ENCODE measurements around the gene FOXP1. TPM values are rescaled to one million over a fixed set of nuclear protein-coding genes. Genes with fewer than 3 reads are reported as not detected.

The FOXP1 gene
- total RNA-seq, 1 experiment from 2014 or later, result 334 TPM

- H3K4me1 ChIP-seq (ENCODE audit: low read length), result peaks cover 86% of the 10 kb centered on the region
- H2AFZ ChIP-seq (ENCODE audit: low read length), result no peak overlapping the region
These were observed 453.7 kb downstream of the FOXP1 start for GRCh38 chr3:71129611-71130431.

GRCh38 chr3:71128961-71129360, 454.6 kb downstream of the FOXP1 start:
- peak overlapping the region; percentile 86 for H3K27ac ChIP-seq (ENCODE audit: low read length)

More at GRCh38 chr3:71129611-71130431, 453.7 kb downstream of the FOXP1 start:
- Histone ChIP-seq H3K9me2 (replicated peaks; ENCODE audit: insufficient read depth, low read length) (no peaks in the 10 kb centered on the region), H3K4me2 (ENCODE audit: low read depth, low read length, poor library complexity, severe bottlenecking) (peak overlapping the region; percentile 74), H3K9me3 (ENCODE audit: low read length) (no peaks in the 10 kb centered on the region), H3K36me3 (ENCODE audit: insufficient read depth, low read length) (no peaks in the 10 kb centered on the region), H3K79me2 (ENCODE audit: low read length) (peaks cover 96% of the 10 kb centered on the region), H3K4me3 (ENCODE audit: low read length) (peak overlapping the region; percentile 55), H3K27me3 (ENCODE audit: low read length) (no peaks in the 10 kb centered on the region), H4K20me1 (ENCODE audit: insufficient read depth, low read depth, low read length) (no peaks in the 10 kb centered on the region), H3K9ac (ENCODE audit: low read length) (peak overlapping the region; percentile 63), H3K27ac (ENCODE audit: low read length) (peak overlapping the region; percentile 86)
- peak; percentile 63 for DNase-seq

GRCh38 chr3:71127844-71128243, 455.7 kb downstream of the FOXP1 start:
- Histone ChIP-seq H3K9me2 (replicated peaks; ENCODE audit: insufficient read depth, low read length) (no peaks in the 10 kb centered on the region), H3K27ac (ENCODE audit: low read length) (peak overlapping the region; percentile 86), H3K9ac (ENCODE audit: low read length) (no peak overlapping the region), H3K4me3 (ENCODE audit: low read length) (no peak overlapping the region), H2AFZ (ENCODE audit: low read length) (no peak overlapping the region), H3K79me2 (ENCODE audit: low read length) (peaks cover 96% of the 10 kb centered on the region), H3K4me2 (ENCODE audit: low read depth, low read length, poor library complexity, severe bottlenecking) (no peak overlapping the region), H3K9me3 (ENCODE audit: low read length) (no peaks in the 10 kb centered on the region), H3K4me1 (ENCODE audit: low read length) (peaks cover 81% of the 10 kb centered on the region), H3K27me3 (ENCODE audit: low read length) (no peaks in the 10 kb centered on the region), H4K20me1 (ENCODE audit: insufficient read depth, low read depth, low read length) (no peaks in the 10 kb centered on the region), H3K36me3 (ENCODE audit: insufficient read depth, low read length) (0 out of 2 replicates have a peak, but pooled peaks cover 3% of the 10 kb centered on the region)
- no peak for DNase-seq

More at GRCh38 chr3:71128961-71129360, 454.6 kb downstream of the FOXP1 start:
- DNase-seq, result no peak
- H3K36me3 ChIP-seq (ENCODE audit: insufficient read depth, low read length), result no peaks in the 10 kb centered on the region
- peak overlapping the region; percentile 63; the same call in 1 of the 2 replicates for H3K9ac ChIP-seq (ENCODE audit: low read length)
- no peak overlapping the region for H2AFZ ChIP-seq (ENCODE audit: low read length)
- no peaks in the 10 kb centered on the region for H3K9me3 ChIP-seq (ENCODE audit: low read length)
- H3K9me2 ChIP-seq (replicated peaks; ENCODE audit: insufficient read depth, low read length), result no peaks in the 10 kb centered on the region
- H3K4me1 ChIP-seq (ENCODE audit: low read length), result peaks cover 82% of the 10 kb centered on the region
- peak overlapping the region; percentile 55; the same call in 1 of the 2 replicates for H3K4me3 ChIP-seq (ENCODE audit: low read length)
- peaks cover 95% of the 10 kb centered on the region for H3K79me2 ChIP-seq (ENCODE audit: low read length)
- no peaks in the 10 kb centered on the region for H4K20me1 ChIP-seq (ENCODE audit: insufficient read depth, low read depth, low read length)
- H3K27me3 ChIP-seq (ENCODE audit: low read length), result no peaks in the 10 kb centered on the region
- H3K4me2 ChIP-seq (ENCODE audit: low read depth, low read length, poor library complexity, severe bottlenecking), result peak overlapping the region; percentile 74

GRCh38 chr3:71127052-71127831, 456.3 kb downstream of the FOXP1 start:
- no peak overlapping the region for H3K4me3 ChIP-seq (ENCODE audit: low read length)
- no peaks in the 10 kb centered on the region for H3K9me3 ChIP-seq (ENCODE audit: low read length)
- H3K27ac ChIP-seq (ENCODE audit: low read length), result peak overlapping the region; percentile 86
- H2AFZ ChIP-seq (ENCODE audit: low read length), result no peak overlapping the region
- H3K9me2 ChIP-seq (replicated peaks; ENCODE audit: insufficient read depth, low read length), result no peaks in the 10 kb centered on the region
- DNase-seq, result no peak
- no peak overlapping the region for H3K9ac ChIP-seq (ENCODE audit: low read length)
- no peak overlapping the region for H3K4me2 ChIP-seq (ENCODE audit: low read depth, low read length, poor library complexity, severe bottlenecking)
- peaks cover 75% of the 10 kb centered on the region for H3K4me1 ChIP-seq (ENCODE audit: low read length)
- H3K36me3 ChIP-seq (ENCODE audit: insufficient read depth, low read length), result 0 out of 2 replicates have a peak, but pooled peaks cover 3% of the 10 kb centered on the region
- no peaks in the 10 kb centered on the region for H3K27me3 ChIP-seq (ENCODE audit: low read length)
- peaks cover 96% of the 10 kb centered on the region for H3K79me2 ChIP-seq (ENCODE audit: low read length)
- no peaks in the 10 kb centered on the region for H4K20me1 ChIP-seq (ENCODE audit: insufficient read depth, low read depth, low read length)

- H3K9ac ChIP-seq (ENCODE audit: low read length), result no peak overlapping the region
- no peak overlapping the region for H3K4me3 ChIP-seq (ENCODE audit: low read length)
- H2AFZ ChIP-seq (ENCODE audit: low read length), result no peak overlapping the region
- no peaks in the 10 kb centered on the region for H4K20me1 ChIP-seq (ENCODE audit: insufficient read depth, low read depth, low read length)
- peaks cover 95% of the 10 kb centered on the region for H3K79me2 ChIP-seq (ENCODE audit: low read length)
- no peaks in the 10 kb centered on the region for H3K9me2 ChIP-seq (replicated peaks; ENCODE audit: insufficient read depth, low read length)
- no peaks in the 10 kb centered on the region for H3K9me3 ChIP-seq (ENCODE audit: low read length)
- 0 out of 2 replicates have a peak, but pooled peaks cover 3% of the 10 kb centered on the region for H3K36me3 ChIP-seq (ENCODE audit: insufficient read depth, low read length)
- H3K27me3 ChIP-seq (ENCODE audit: low read length), result no peaks in the 10 kb centered on the region
- peak; percentile 44 for DNase-seq
- H3K27ac ChIP-seq (ENCODE audit: low read length), result no peak overlapping the region
- H3K4me2 ChIP-seq (ENCODE audit: low read depth, low read length, poor library complexity, severe bottlenecking), result no peak overlapping the region
- H3K4me1 ChIP-seq (ENCODE audit: low read length), result peaks cover 73% of the 10 kb centered on the region
These were observed 457.8 kb downstream of the FOXP1 start for GRCh38 chr3:71125738-71126137.

GRCh38 chr3:71124048-71124447, 459.5 kb downstream of the FOXP1 start:
- Histone ChIP-seq H3K4me2 (ENCODE audit: low read depth, low read length, poor library complexity, severe bottlenecking) (no peak overlapping the region), H4K20me1 (ENCODE audit: insufficient read depth, low read depth, low read length) (no peaks in the 10 kb centered on the region), H3K79me2 (ENCODE audit: low read length) (peaks cover 95% of the 10 kb centered on the region), H3K27me3 (ENCODE audit: low read length) (no peaks in the 10 kb centered on the region), H3K36me3 (ENCODE audit: insufficient read depth, low read length) (peaks cover 9% of the 10 kb centered on the region; the same call in 1 of the 2 replicates), H3K9me2 (replicated peaks; ENCODE audit: insufficient read depth, low read length) (no peaks in the 10 kb centered on the region), H3K9ac (ENCODE audit: low read length) (no peak overlapping the region), H3K4me3 (ENCODE audit: low read length) (no peak overlapping the region), H3K9me3 (ENCODE audit: low read length) (no peaks in the 10 kb centered on the region), H3K27ac (ENCODE audit: low read length) (no peak overlapping the region; the same call in 1 of the 2 replicates), H2AFZ (ENCODE audit: low read length) (no peak overlapping the region), H3K4me1 (ENCODE audit: low read length) (peaks cover 73% of the 10 kb centered on the region)
- DNase-seq, result no peak

GRCh38 chr3:71122641-71123040, 460.9 kb downstream of the FOXP1 start:
- H3K9me2 ChIP-seq (replicated peaks; ENCODE audit: insufficient read depth, low read length), result no peaks in the 10 kb centered on the region
- no peak overlapping the region for H3K9ac ChIP-seq (ENCODE audit: low read length)
- H3K4me2 ChIP-seq (ENCODE audit: low read depth, low read length, poor library complexity, severe bottlenecking), result no peak overlapping the region
- H3K27ac ChIP-seq (ENCODE audit: low read length), result peak overlapping the region; percentile 12; the same call in 1 of the 2 replicates
- H3K36me3 ChIP-seq (ENCODE audit: insufficient read depth, low read length), result peaks cover 9% of the 10 kb centered on the region; the same call in 1 of the 2 replicates
- H2AFZ ChIP-seq (ENCODE audit: low read length), result no peak overlapping the region
- H3K4me3 ChIP-seq (ENCODE audit: low read length), result no peak overlapping the region
- H4K20me1 ChIP-seq (ENCODE audit: insufficient read depth, low read depth, low read length), result no peaks in the 10 kb centered on the region
- peaks cover 95% of the 10 kb centered on the region for H3K79me2 ChIP-seq (ENCODE audit: low read length)
- H3K9me3 ChIP-seq (ENCODE audit: low read length), result no peaks in the 10 kb centered on the region
- peaks cover 73% of the 10 kb centered on the region for H3K4me1 ChIP-seq (ENCODE audit: low read length)
- no peak for DNase-seq
- H3K27me3 ChIP-seq (ENCODE audit: low read length), result no peaks in the 10 kb centered on the region
